Measurements from ENCODE around the gene KCNH5.

- TF ChIP-seq CTCF (IDR thresholded peaks at IDR 0.05) = no peak
- TF ChIP-seq POLR2A (IDR thresholded peaks at IDR 0.05) = no peak
Observed at GRCh38 chr14:62689733-62690132, 355.5 kb downstream of the KCNH5 start.
